Subcutaneous adipose tissue (tissue), 4 donors: ENCODE results near the gene GPR68. TPM values are rescaled to one million over a fixed set of nuclear protein-coding genes. Genes with fewer than 3 reads are reported as not detected.

Source experiments
- CTCF ChIP-seq: fragments of 450-650 bp; IDR thresholded peaks from one replicate; pipeline ENCODE4 v1.5.1; 2016; ENCODE audit warnings: low read depth, mild to moderate bottlenecking, control low read depth, antibody characterized with exemption, moderate library complexity
- total RNA-seq, 4 donors: library from RNA; depleted of rRNA; stranded (reverse); fragments of >200 nt; gene quantifications; one replicate each; pipeline ENCODE4 v1.1.0, GENCODE V29; 2016

Gene GPR68
- total RNA-seq, 4 donors from 2014 or later, result 0.51 to 2.2 (median 1.2) TPM

- no peak for TF ChIP-seq CTCF
Measured at GRCh38 chr14:91272341-91273272, 28.1 kb upstream of the GPR68 start.

- TF ChIP-seq CTCF, result no peak
Measured at GRCh38 chr14:91271639-91272038, 27.1 kb upstream of the GPR68 start.

GRCh38 chr14:91270619-91271018, 26.1 kb upstream of the GPR68 start:
- TF ChIP-seq CTCF, result no peak

DNA sequence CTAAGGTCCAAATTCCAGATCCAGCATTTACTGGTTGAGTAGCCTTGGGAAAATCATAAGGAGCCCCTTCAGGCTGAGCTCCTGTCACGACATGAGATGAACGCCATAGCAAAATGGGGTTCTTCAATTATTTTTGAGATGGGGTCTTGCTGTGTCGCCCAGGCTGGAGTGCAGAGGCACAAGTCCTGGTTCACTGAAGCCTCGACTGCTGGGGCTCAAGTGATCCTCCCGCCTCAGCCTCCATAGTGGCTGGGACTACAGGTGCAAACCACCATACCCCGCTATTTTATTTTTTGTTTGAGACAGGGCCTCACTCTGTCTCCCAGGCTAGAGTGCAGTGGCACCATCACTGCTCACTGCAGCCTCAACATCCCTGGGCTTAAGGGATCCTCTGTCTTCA, 25.7 kb upstream of the GPR68 start:
- no peak for TF ChIP-seq CTCF

DNA sequence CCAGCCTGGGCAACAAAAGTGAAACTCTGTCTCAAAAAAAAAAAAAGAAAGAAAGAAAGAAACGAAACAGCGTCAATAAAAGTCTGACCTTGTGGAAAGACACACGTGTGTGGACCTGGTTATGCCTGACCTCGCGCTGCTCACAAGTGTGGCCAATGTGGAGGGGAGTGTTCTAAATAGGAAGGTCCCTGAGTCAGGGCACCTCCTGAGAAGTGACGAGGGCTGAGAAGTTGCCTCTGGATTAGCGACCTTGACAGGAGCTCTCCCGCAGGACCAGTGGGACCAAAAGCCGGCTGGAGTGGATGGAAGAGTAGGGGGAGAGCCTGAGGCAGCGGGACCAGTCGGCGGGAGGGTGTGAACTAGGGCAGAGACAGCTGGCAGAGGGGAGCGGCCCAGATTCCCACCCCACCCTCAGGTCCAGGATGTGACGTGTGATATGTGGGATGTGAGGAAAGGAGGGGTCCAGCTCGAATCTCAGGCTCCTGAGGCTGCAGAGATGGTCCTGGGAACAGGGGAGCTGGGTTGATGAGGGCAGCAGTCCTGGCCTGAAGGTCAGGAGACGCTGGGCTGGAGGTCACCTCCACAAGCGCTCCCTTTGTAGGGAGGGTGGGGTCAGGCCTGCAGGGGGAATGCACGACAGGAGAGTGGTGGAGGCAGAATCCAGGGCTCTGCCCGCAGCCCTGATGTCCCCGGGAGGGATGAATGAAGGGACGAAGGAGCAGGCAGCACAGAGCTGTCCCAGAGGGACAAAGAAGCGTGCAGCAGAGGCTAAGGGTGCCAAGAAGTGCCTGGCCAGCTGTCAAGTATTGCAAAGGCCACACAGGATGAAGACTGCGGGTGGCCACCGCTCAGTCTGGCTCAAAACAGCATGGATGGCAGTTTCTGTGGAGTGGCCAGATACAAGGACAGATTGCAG, 24.8 kb upstream of the GPR68 start:
- no peak for TF ChIP-seq CTCF

GRCh38 chr14:91267965-91268437, 23.5 kb upstream of the GPR68 start:
- TF ChIP-seq CTCF, result no peak

- no peak for TF ChIP-seq CTCF
Measured at GRCh38 chr14:91265404-91265803, 20.9 kb upstream of the GPR68 start.
